NCI-H187 (cell line): ENCODE results near the gene MYBPC2.

Experiments used
- DNase-seq, 2 experiments: peaks; one replicate each; lab custom pipeline; 2025; lab: John Stamatoyannopoulos, UW

The MYBPC2 gene

GRCh38 chr19:50481351-50482149, 48.9 kb downstream of the MYBPC2 start:
- DNase-seq: no peak

DNA sequence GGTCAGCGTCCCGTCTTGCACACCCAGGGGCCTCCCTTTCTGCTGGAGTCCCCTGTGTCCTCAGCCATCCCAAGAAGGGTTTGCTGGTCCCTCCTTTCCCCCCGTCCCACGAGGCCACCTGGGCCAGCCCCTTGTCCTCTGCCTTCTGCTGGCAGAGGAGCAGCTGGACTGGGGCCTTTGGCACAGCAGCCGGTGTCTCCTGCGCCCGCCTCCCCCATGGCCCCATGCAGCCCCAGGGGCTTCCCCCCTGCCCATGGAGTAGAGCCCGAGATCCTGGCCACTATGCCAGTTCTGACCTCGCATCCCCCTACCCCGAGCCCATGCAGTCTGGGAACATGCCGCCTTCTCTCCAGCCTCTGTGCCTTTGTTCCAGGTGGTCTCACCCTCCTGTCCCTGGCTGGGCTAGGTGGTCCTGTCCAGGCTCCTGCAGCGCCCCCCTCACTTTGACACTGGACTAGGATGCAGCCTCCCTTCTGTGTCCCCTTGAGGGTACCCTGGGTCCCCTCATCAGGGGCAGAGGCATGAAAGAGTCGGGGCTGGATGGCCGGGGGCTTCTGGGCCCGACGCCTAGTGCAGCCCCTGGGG, 49.7 kb downstream of the MYBPC2 start:
- DNase-seq: no peak

DNA sequence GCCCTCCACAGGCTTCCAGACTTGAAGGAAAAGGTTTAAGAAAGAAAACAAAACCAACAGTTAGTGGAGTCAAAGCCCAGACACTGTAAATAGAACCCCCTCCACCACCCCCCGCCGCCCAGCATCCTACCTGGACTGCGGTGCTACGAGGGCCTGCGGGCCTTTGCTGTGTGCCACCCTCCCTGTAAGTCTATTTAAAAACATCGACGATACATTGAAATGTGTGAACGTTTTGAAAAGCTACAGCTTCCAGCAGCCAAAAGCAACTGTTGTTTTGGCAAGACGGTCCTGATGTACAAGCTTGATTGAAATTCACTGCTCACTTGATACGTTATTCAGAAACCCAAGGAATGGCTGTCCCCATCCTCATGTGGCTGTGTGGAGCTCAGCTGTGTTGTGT, 50.2 kb downstream of the MYBPC2 start:
- DNase-seq: no peak

- DNase-seq: no peak
Measured at GRCh38 chr19:50485284-50485955, 52.7 kb downstream of the MYBPC2 start.

GRCh38 chr19:50486823-50487515, 54.3 kb downstream of the MYBPC2 start:
- no peak for DNase-seq

DNA sequence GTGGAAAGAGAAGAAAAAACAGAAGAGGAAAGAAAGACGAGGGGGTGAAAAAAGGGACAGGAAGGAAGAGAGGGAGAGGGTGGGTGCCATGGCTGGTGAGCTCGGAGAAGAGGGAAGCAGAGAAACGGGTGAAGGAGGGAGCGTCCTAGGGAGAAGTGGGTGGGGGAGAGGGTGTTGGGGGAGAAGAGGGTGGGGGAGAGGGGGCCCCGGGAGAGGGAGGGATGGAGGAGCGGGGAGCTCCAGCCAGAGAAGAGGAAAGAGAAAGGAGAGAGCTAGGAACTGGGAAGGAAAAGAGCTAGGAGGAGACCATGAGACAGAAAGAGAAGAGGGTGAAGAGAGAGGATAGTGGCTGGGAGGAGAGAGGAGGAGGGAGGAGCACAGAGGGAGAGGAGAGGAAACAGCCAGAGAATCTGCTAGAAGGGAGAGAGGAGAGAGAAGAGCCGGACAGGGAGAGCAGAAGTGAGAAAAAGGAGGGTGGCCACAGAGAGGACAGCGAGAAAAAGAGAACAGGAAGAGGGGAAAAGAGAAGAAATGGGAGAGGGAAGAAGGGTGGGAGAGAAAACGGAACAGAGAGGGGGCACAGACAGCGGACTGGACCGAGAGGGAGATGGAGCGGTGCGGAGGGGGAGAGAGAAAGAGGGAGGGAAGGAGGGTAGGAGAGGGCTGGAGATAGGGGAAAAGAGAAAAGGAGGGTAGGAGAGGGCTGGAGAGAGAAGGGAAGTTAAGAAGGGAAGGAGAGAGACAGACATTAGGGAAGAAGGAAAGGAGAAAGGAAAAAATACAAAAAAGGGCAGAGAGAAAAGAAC, 55.9 kb downstream of the MYBPC2 start:
- DNase-seq: no peak

- DNase-seq: no peak
Measured at GRCh38 chr19:50489461-50490011, 56.8 kb downstream of the MYBPC2 start.

DNA sequence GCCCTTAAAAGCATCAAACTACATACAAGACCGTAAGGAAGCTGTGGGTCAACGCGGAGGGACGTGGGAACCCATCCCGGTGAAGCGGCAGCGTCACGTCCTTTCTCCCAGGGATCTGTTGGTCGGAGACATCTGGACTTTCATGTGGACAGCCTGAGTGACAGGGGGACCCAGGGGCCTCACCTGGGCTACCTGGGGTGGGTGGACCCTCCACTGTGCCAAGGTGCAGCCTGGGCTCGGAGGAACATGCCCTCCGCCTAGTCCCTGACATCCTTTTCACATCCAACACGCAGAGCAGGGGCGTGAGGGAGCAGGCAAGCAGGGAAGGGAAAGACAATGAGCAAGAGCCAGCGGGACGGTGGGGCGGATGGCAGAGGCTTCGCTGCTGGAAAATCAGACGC, 57.7 kb downstream of the MYBPC2 start:
- no peak for DNase-seq

GRCh38 chr19:50490991-50491472, 58.3 kb downstream of the MYBPC2 start:
- no peak for DNase-seq

DNA sequence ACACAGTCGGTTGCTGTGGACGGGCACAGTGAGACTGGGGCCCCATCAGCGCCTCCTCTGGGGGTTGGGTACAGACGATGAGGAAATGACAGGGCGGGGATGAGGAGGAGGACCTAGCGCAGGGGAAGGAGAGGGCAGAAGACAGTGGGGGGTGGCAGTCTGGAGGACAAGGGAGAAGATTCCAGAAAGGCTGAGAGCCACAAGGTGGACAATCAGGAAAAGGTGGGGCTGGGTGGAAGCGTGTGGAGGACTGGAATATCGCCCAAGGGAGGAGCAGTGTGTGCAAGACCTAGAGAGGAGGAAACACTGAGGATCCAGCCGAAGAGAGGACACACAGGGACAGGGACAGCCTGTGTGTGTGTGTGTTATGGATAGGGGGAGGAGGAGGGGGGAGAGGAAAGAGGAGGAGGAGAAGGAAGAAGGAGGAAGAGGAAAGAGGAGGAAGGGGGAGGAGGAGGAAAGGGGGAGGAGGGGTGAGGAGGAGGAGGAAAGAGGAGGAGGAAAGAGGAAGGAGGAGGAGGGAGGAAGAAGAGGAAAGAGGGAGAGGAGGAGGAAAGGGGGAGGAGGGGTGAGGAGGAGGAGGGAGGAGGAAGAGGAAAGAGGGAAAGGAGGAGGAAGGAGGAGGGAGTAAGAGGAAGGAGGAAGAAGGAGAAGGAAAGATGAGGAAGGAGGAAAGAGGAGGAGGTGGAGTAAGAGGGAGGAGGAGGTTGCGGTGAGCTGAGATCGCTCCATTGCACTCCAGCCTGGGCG, 59.8 kb downstream of the MYBPC2 start:
- DNase-seq: no peak

DNA sequence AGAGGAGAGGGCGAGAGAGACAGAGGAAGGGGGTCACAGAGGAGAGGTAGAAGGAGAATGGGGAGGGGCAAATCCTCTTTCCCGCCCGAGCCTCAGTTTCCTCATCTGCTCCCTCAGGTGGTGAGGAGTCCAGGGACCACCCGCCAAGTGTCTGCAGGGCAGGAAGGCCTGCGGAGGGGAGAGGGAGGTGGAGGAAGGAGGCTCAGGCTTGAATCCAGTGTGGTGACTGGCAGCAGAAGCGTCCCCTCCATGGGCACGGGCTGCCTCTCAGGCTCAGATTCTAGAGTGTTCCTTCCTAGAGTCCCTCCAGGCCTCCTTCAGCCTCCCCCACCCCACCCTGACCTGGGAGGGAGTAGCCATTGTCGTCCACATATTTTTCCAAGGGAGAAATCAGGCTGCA, 60.5 kb downstream of the MYBPC2 start:
- no peak for DNase-seq

DNA sequence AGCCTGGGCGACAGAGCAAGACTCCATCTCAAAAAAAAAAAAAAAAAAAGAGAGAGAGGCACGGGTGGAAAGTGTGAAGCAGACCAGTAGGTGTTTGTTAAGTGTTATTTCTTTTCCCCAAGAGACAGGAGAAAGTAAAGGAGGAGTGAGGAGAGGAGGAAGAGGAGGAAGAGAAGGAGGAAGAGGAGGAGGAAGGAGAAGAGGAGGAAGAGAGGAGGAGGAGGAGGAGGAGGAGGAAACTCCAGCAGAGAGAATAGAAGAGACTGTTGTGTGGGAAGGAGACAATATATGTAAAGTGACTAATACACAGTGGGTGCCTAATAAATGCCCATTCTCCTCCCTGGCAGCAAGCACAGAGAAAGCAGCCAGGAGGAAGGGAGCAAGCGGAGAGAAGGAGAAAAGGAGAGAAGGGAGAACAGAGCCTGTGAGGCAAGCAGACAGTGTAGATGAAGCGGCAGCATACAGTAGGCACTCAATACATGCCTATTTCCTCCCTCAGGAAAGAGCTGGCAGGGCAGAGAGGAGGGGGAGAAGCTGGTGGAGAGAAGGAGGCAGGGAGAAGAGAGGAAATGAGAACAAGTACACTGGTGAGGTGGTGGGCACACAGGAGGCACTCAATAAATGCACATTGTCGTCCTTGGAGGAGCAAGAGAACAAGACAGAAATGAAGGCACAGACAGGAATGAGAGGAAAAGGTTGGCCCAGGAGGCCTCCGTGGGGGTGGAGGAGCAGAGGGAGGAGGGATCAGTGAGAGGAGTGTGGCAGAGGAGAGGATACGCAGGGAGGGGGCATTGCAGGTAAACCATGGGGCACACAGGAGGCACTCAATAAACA, 61.7 kb downstream of the MYBPC2 start:
- DNase-seq: no peak

GRCh38 chr19:50495020-50495531, 62.4 kb downstream of the MYBPC2 start:
- DNase-seq: no peak

DNA sequence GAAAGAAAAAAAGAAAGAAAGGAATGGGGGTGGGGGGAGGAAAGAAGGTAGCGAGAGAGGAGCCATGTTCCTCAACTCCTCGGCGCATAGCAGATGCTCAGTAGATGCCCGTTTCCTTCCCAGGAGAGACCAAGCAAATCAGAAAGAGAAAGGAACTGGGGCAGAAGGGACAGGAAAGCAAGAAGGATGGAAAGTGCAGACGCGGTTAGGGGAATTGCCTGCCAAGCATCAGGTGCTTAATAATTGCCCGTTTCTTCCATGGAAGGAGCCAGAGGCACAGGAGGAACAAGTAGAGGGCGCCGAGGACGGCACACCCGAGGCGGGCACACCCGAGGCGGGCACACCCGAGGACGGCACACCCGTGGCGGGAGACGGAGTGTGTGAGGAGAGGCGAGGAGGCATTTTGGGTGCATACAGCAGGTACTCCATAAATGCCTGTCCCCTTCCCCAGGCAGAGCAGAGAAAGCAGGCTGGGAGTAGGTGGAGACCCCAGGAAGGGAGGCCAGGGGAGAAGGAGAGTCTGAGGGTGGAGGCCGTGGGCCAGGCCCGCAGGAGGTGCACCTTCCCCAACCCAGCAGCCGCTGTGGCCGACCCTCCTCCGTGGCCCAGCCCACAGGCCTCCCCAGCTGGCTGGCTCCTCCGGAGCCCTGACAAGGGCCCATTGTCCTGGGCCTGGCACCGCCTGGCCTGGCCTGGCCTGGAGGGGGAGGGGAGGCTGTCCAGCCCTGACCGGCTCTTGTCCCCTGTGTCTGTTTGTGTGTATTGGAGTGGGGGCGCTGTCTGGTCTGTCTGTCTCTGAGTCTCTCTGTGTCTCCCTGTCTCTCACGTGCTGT, 63.7 kb downstream of the MYBPC2 start:
- DNase-seq: no peak

- no peak for DNase-seq
Measured at GRCh38 chr19:50497022-50497405, 64.3 kb downstream of the MYBPC2 start.

- DNase-seq: no peak
Measured at GRCh38 chr19:50498219-50499056, 65.7 kb downstream of the MYBPC2 start.

GRCh38 chr19:50500060-50500752, 67.5 kb downstream of the MYBPC2 start:
- no peak for DNase-seq
